Hepatic stellate cell (primary cell): Measurements from ENCODE around the gene MKI67.
"Not testable (repeated sequence)": the region's sequence is repeated elsewhere in the genome, so short reads cannot be mapped to it uniquely, and the experiment has no call there.

Source experiments
- DNase-seq: peaks from one replicate; pipeline ENCODE4 v3.0.0; 2011; ENCODE audit warnings: low spot score

MKI67 gene

GRCh38 chr10:128150045-128150493 lies 23.8 kb upstream of the MKI67 start:
- peak; percentile 84 for DNase-seq

- DNase-seq: no peak
These were observed 23.2 kb upstream of the MKI67 start for GRCh38 chr10:128149267-128150014.

- peak; percentile 43 for DNase-seq
These were observed 21.4 kb upstream of the MKI67 start for GRCh38 chr10:128147669-128148068.

- DNase-seq: no peak
These were observed 20.8 kb upstream of the MKI67 start for GRCh38 chr10:128147064-128147463.

GRCh38 chr10:128144547-128144946 lies 18.3 kb upstream of the MKI67 start:
- DNase-seq: no peak

GRCh38 chr10:128143531-128143930 lies 17.3 kb upstream of the MKI67 start:
- no peak for DNase-seq

- DNase-seq: no peak
These were observed 14.2 kb upstream of the MKI67 start for GRCh38 chr10:128140425-128140824.

- not testable (repeated sequence) for DNase-seq
These were observed 12.2 kb upstream of the MKI67 start for GRCh38 chr10:128138429-128138828.

- DNase-seq: no peak
These were observed 11.7 kb upstream of the MKI67 start for GRCh38 chr10:128137877-128138276.

- no peak for DNase-seq
These were observed 3.8 kb upstream of the MKI67 start for GRCh38 chr10:128130051-128130450.

GRCh38 chr10:128128582-128128981 lies 2.4 kb upstream of the MKI67 start:
- no peak for DNase-seq

- no peak for DNase-seq
These were observed 743 bp downstream of the MKI67 start for GRCh38 chr10:128125416-128125943.

GRCh38 chr10:128124813-128125403 lies 1.3 kb downstream of the MKI67 start:
- DNase-seq: no peak

GRCh38 chr10:128123846-128124245 lies 2.4 kb downstream of the MKI67 start:
- no peak for DNase-seq

- no peak for DNase-seq
These were observed 3.3 kb downstream of the MKI67 start for GRCh38 chr10:128122931-128123330.

- no peak for DNase-seq
These were observed 4.3 kb downstream of the MKI67 start for GRCh38 chr10:128121750-128122412.

GRCh38 chr10:128116851-128117615 lies 9.2 kb downstream of the MKI67 start:
- no peak for DNase-seq

GRCh38 chr10:128116187-128116586 lies 10.0 kb downstream of the MKI67 start:
- no peak for DNase-seq

GRCh38 chr10:128115356-128115755 lies 10.9 kb downstream of the MKI67 start:
- no peak for DNase-seq

GRCh38 chr10:128114901-128115300 lies 11.3 kb downstream of the MKI67 start:
- DNase-seq: no peak

GRCh38 chr10:128113026-128113425 lies 13.2 kb downstream of the MKI67 start:
- no peak for DNase-seq

- DNase-seq: no peak
These were observed 14.5 kb downstream of the MKI67 start for GRCh38 chr10:128111696-128112095.
